ENCODE measurements around the gene ELK3. TPM values are rescaled to one million over a fixed set of nuclear protein-coding genes. Genes with fewer than 3 reads are reported as not detected.

Gene ELK3
- 50.9 to 68.5 TPM (median 64.4 TPM) in 5 replicates for total RNA-seq (2022; extraction: Qiagen RNA extraction; ENCODE audit: low read depth)

GRCh38 chr12:96193725-96194575, at the start of gene ELK3:
TSS of gene ELK3 (plus strand) at chr12:96194375.

Other genes starting within 250 kb of the ELK3 start
- gene HAL, start 198.0 kb upstream of the ELK3 start, total RNA-seq (2022; extraction: Qiagen RNA extraction; ENCODE audit: low read depth), result 0.29 to 0.75 TPM (median 0.36 TPM) in 5 replicates
- 86.8 to 108 TPM (median 101 TPM) in 5 replicates for gene LTA4H, start 158.8 kb upstream of the ELK3 start, total RNA-seq (2022; extraction: Qiagen RNA extraction; ENCODE audit: low read depth)
- 11.0 to 16.9 TPM (median 13.6 TPM) in 5 replicates for gene CDK17, start 206.1 kb downstream of the ELK3 start, total RNA-seq (2022; extraction: Qiagen RNA extraction; ENCODE audit: low read depth)